ENCODE data around the gene RNF169. TPM values are rescaled to one million over a fixed set of nuclear protein-coding genes. Genes with fewer than 3 reads are reported as not detected.
"Not testable (repeated sequence)": the region's sequence is repeated elsewhere in the genome, so short reads cannot be mapped to it uniquely, and the experiment has no call there.

Gene RNF169
- total RNA-seq, 1 donor from 2014 or later = 14.2 TPM

DNA sequence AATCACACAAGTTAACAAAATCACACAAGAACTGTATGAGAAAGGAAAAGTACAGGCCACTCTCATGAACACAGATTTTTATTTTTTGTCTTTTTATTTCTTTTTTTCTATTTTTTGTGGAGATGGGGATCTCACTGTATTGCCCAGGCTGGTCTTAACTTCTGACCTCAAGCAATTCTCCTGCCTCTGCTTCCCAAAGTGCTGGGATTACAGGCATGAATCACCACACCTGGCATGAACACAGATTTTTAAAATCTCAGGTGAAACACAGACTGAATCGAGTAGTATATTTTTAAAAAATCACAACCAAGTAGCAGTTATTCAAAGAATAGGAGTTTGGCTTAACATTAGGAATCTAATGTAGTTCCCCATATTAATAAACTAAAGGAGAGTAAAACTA lies 18.3 kb downstream of the RNF169 start:
- no peak for DNase-seq (ENCODE audit: low read depth)

DNA sequence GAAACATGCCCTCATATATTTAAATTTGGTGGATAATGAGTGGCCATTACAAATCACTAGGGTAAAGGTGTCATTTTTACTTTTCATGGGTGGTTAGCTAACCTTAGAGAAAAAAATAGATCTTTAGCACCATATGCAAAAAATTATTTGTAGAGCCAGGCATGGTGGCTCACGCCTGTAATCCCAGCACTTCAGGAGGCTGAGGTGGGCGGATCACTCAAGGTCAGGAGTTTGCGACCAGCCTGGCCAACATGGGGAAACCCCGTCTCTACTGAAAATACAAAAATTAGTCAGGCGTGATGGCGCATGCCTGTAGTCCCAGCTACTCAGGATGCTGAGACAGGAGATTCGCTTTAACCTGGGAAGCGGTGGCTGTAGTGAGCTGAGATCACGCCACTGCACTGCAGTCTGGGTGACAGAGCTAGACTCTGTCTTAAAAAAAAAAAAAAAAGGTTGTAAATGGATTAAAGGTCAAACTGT lies 19.6 kb downstream of the RNF169 start:
- not testable (repeated sequence) for DNase-seq (ENCODE audit: low read depth)

DNA sequence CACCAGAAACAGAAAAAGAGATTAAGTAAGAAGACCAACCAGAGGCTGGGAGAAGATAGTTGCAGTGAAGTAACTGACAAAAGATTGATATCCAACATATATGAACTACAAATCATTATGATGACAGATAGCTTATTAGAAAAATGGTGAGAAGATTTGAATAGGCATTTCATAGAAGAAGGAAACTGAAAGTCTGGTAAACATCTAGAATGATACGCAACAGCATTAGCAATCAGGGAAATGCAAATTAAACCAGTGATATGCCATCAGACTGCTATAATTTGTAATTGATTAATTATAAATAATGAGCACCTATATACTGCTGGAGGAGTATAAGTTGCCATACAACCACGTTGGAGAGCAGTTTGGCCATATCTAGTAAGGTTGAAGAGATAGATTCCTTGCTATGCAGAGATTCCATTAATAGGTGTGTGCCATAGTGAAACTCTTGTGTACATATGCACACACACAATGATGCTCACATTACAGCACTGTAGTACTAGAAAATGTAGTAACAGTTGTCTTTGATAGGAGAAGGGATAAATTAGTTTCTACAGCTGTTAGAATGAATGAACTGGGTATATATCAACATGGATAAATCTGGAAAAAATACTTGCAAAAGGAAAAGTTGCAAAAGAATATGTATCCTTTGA lies 20.5 kb downstream of the RNF169 start:
- DNase-seq (ENCODE audit: low read depth) = no peak

DNA sequence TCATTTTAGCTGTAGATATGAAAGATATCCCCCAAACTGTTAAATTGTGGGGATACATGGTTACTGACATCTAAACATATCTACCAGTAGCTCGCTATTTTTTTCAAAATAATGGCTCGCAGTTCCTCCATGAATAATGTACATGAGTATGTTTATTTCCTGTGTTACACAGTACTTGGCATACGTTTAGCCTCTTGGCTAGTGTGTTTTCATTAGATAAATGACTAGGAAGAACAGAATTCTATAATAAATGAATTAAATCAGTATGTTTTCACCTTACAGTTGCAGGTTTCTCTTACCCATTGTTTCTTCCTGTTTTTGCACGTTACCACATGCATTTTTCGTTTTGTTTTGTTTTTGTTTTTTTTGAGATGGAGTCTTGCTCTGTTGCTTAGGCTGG lies 21.8 kb downstream of the RNF169 start:
- no peak for DNase-seq (ENCODE audit: low read depth)

DNA sequence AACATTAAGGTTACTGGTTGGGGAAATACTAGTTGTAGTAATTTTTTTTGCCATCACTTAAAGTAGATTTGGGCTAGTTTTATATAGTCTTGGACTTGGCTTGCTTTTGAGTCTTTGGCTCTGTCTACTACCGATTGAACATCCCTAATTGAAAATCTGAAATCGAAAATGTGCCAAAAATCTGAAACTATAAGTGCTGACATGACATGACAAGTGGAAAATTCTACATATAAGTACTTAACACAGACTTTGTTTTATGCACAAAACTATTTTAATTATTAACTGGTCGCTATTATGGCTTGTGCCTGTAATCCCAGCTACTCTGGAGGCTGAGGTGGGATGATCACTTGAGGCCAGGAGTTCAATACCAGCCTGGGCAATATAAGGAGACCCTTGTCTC lies 22.5 kb downstream of the RNF169 start:
- no peak for DNase-seq (ENCODE audit: low read depth)

DNA sequence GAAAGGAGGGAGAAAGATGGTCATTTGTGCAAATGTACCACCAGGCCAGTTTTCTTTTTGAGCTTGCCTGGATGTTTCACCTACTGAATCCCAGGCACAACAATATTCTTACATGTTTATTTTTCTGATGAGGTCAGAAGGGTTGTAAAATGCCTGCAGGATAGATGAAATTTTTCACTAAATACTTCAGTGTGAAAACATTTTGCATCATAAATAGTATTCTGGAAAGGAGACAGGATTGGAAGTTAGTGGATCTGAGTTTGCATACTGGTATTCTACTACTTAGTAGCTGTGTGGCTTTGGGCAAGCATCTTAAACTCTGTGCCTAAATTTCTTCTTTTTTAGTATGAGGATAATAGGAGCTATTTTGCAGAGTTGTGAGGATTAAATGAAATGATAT lies 24.8 kb downstream of the RNF169 start:
- DNase-seq (ENCODE audit: low read depth) = no peak

DNA sequence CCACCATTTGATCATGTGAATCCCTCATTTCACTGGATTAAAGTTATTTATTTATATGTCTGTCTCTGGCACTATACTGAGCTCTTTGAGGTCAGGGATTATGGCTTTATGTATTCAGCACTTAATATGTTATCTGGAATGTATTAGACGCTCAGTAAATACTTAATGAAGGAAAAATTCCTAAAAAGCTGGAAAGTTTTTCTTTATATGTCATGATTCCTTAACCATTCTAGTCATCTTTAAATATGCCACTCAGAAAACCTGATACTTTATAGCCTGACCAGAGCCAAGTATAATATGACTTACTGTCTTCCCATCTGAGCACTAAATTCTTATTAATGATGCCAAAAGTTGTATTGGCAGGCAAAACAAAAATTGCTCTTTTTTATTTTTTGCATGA lies 27.1 kb downstream of the RNF169 start:
- DNase-seq (ENCODE audit: low read depth) = no peak

DNA sequence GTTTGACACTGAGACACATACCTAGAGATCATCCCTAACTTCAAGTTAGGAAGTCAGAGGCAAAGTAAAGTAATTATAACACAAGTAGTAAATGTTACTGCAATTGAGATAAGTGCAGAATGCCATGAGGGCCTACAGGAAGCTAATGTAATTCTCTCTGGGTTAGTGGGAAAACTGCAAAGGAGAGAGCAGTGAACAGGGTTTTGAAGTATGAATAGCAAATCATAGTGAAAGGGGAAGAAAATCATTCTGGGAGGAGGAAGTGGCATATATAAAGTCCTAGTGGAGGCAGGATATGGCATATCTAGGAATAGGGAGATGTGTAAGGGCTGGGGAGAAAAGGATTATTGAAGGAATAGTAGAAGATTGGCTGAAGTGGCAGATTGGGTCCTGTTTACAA lies 27.9 kb downstream of the RNF169 start:
- DNase-seq (ENCODE audit: low read depth) = no peak

DNA sequence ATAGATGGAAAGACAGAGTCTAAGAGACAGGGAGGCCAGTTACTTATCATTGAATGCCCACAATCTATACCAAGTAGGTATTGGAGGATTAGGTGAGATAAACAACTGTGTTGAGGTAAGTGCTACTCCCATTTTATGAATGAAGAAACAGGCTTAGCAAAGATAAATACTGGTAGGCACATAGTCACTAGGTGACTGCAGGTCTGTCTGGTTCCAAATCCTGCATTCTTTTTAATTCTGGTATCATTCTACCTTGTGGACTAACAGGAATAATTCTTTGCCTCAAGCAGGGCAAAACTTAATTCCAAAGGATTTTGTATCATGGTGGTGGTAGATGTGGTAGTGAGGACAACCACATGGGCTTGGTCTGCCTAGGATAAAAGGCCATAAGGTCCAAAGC lies 28.4 kb downstream of the RNF169 start:
- no peak for DNase-seq (ENCODE audit: low read depth)

DNA sequence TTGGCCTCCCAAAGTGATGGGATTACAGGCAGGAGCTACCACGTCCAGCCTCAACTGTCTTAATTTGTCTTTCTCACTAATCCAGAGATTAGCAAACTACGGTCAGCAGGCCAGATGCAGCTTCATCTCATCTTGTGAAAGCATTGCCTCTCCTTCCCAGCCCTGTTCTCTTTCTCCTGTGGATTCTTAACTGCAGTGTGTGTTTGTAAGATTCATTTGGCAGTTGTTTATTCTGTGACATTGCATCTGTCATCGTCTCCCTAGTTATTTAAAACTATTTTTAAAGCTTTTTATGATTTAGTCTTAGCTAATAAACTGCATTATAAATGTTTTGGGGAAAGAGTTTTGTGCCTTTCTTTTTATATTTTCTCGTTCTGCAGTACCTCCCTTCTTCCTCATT lies 29.2 kb downstream of the RNF169 start:
- no peak for DNase-seq (ENCODE audit: low read depth)

DNA sequence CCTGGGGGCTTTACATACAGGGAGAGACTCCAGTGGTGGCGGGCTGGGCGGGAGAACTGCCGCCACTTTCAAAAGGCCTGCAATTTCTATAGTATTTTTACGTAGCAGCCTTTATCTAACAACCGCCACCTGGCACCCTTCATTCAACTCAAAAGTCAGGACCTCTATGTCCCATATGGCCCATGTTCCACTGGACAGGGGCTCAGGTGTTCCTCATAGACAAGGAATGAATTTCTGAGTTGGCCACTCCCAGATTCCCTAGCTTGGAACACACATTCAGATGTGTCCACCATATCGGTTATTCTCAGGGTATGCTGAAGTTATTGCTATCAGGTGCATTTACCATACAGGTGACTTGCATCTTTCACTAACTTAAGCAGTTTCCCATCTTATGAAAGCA lies 29.9 kb downstream of the RNF169 start:
- DNase-seq (ENCODE audit: low read depth) = no peak

DNA sequence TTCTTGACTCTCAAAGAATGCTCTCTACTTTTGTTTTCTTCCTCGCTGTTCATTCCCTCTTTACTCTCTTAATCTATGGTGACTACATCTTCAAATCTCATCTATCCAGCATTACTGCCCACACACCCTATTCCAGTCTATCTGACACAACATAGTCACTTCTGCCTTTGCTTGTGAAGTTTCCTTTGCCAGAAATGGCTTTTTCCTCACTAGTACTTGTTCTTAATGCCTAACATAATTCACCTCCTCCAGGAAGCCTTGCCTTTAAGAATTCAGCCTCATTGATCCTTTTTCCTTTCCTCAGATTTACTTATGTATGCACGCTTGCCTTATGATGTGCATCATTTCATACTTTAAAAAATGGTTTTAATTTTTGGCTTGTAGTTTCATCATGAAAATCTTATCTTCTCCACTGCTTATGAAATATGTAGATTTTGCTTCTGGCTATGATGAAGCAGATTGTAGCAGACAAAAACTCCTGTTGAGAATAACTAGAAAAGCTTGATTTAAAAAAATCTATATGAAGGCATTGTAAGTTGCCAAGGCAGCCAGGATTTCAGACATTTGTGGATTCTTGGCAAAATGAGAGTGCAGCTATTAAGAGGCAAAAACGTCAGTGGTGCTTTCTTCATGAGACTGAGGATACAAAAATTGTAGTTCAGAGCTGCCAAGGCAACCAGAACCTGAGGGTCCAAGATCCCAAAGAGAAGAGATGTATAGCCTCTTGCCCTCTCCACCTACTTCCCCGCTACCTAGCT lies 31.8 kb downstream of the RNF169 start:
- DNase-seq (ENCODE audit: low read depth) = no peak

DNA sequence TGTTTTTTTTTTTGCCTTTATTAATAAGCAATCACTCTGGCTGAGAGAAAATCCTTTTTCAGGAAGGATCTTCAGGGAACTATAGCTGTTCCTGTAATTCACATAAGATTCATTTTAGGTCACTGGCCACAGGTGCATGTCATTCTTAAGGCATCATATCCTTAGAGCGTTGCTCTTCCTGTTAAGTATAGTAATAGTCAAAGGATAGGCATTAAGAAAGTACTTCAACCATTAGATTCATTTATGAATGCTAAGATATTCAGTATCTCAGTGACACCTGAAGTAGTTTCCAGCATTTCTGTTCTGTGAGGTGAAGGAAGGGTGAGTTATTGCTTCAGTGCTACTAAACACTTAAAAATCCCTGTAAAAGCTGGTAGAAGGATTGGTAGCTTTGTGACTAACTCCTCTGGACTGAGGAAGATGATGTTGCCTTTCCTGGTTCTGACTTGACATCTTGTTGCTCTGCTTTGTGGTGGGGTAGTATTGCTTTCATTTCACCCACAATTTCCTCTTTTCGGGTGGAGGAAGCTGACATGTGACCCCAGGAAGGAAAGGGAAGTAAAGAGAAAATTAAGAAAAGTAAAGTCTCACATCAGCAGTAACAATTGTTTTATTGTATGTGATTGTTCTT lies 34.7 kb downstream of the RNF169 start:
- peak; percentile 7 for DNase-seq (ENCODE audit: low read depth)

DNA sequence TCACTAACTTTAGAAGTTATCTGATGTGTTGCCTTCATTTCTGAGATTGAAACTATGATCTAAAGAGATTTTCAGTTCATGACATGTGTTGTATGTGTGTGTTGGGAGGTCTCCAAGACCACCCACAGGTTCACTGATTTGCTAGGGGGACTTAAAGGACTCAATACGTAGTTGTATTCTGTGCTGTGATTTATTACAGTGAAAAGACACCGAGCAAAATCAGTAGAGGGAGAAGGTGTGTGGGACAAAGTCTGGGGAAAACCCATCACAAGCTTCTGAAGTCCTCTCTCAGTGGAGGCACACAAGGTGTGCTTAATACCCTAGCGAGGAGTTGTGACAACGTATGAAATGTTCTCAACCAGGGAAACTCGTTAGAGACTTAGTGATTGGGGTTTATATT lies 35.6 kb downstream of the RNF169 start:
- DNase-seq (ENCODE audit: low read depth) = no peak

DNA sequence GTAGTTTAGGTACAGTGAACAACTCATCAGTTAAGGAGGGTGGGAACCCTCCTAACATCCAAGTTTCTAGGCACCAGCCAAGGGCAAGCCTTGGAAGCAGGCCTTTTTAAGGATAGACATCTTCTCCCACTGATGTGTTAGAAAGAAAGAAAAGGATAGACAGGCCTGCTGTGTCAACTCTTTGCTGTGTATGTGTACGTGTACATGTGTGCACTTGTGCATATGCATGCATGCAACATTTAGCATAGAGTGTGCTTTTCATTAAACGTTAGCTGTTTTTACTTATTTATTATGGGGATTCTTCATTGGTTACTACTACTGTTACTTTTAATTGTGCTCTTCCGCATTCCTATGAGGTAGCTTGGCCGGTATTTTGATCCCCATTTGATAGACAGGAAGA lies 36.1 kb downstream of the RNF169 start:
- DNase-seq (ENCODE audit: low read depth) = no peak

DNA sequence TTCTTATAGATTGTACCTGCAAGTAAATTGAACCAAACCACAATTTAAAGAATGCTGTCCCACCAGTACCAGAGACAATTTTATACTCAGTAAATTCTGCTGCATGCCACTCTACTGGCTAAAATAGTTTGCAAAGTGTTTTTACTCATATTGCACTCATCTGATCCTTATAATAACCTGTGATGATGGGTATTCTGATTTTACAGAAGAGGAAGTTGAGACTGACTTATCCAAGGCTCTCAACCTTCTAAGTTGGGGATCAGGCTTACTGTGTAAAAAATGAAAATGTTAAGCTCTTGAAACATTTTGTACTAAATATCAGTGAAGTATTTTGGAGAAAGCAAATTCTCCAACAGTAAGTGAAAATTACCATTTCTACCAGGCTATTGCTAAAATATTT lies 37.9 kb downstream of the RNF169 start:
- DNase-seq (ENCODE audit: low read depth) = no peak

DNA sequence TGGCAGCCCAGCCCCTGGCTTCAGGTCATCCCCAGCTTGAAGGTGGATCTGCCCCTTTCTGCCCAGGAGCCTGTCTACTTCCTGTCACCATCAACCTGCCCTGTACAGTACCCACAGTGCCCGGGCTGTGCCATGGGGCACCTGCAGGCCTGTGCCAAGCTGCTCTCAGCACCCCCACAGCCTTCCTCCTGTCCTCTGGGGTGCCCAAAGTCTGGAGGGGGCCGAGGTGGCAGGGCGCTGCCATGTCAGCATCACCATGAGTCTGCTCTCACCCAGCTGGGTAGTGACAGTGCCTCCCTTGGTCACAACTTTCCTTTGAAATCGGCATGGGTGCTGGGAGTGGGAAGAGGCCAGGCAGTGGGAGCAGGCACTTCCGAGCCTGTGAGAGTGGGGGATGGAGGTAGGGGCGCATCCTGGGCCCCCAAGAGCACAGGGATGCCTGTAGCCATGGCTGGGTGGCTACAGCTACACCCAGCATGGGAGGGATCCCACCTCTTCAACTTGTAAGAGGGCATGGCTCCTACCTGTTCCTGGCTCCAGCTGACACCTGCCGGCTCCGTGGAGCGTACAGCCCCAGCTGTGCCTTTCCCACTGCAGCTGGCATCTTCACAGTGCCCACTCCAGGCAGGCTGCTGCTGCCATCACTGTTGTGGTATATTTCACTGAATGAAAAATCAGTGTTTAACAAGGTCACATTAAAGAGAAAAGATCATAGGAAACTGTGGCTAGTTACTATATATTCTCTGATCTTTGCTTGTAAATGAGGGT lies 42.9 kb downstream of the RNF169 start:
- no peak for DNase-seq (ENCODE audit: low read depth)

DNA sequence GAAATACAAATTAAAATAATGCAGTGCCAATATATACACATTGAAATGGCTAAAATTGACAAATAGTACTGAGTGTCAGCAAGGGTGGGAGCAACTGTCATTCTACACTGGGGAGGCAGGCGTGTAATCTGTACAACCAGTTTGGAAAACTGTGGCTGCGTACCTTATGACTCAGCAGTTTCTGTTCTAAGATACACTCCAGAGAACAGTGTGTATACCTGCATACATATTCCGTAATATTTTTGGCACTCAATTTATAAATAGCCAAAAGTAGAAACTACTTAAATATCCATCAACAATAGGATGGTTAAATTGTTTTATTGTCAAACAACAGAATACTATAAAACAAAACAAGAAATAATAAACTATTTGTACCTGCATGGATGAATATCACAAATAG lies 57.6 kb downstream of the RNF169 start:
- no peak for DNase-seq (ENCODE audit: low read depth)

DNA sequence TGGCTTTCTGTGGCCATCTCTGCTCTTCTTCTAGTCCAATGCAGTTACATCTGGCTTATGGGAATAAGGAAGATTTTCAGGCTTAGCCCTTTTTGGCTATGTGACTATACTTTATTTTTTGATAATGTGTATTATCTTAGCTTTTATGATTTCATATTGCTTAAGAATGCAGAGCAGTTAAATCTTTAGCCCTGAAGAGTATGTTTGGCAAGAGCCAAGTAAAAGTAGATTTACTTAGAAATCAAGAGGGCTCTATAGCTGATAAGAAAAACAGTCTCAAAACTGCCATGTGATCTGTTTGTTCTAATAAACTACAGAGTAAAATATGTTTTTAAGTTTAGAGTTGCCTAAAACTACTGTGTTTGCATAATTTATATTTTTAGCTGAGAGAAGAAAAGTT lies 61.2 kb downstream of the RNF169 start:
- no peak for DNase-seq (ENCODE audit: low read depth)

DNA sequence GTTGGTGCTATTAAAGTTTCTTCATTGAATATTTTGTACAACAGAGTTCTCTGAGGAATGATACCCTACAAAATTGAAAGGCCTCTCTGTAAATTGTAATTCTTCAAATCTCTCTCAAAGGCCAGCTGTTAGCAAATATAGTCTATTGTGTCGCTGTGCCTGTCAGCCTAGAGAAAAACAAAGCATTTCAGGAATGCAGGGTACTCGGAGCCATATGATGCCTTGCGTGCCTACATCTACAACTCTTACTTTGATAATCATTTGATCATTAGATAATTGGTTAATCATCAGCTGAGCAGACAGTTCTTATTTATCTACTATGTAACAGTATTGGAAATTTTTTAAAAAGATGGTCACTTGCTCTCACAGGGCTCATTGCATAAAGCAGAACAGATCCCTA lies 67.3 kb downstream of the RNF169 start:
- no peak for DNase-seq (ENCODE audit: low read depth)

DNA sequence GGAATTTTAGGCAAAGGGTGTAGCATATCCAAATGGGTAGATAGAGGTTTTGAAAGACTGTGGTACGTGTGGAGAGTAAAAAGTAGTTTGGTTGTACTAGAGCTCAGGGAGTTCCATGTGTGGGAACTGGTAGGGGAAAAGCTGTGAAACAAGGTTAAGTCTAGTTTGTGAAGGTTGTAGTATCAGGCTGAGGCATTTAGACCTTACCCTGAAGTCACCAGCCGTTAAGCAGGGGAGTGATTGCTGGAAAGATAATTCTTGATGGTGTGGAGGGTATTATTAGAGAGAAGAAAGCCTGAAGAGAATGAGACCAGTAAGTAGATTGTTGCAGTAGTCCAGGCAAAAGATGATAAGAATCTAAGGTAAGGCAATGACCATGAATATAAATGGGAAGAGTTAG lies 68.0 kb downstream of the RNF169 start:
- no peak for DNase-seq (ENCODE audit: low read depth)

Measured in myocyte (in vitro differentiated cells).